Mesendoderm (in vitro differentiated cells): ENCODE data around the gene MT1A.

Experiments used
- DNase-seq: peaks from one replicate; pipeline ENCODE4 v3.0.0; 2013
- H2AK5ac ChIP-seq: 2 replicates; pipeline ENCODE4 v1.6.1; 2013; ENCODE audit warnings: low read length, inconsistent platforms
- H2BK120ac ChIP-seq: 2 replicates; pipeline ENCODE4 v1.6.1; 2013; ENCODE audit warnings: low read depth, mild to moderate bottlenecking, low read length, moderate library complexity, mixed read lengths
- H2BK15ac ChIP-seq: replicated peaks from 2 replicates; pipeline ENCODE4 v1.6.1; 2013; ENCODE audit warnings: low read depth, mild to moderate bottlenecking, moderate library complexity
- H2BK5ac ChIP-seq: 2 replicates; pipeline ENCODE4 v1.6.1; 2013; ENCODE audit warnings: low read length, inconsistent platforms
- H3K18ac ChIP-seq: 2 replicates; pipeline ENCODE4 v1.6.1; 2013; ENCODE audit warnings: mild to moderate bottlenecking, low read length, mixed read lengths
- H3K23ac ChIP-seq: one replicate; pipeline ENCODE4 v1.6.1; 2013; ENCODE audit warnings: low read length
- H3K27ac ChIP-seq: 2 replicates; pipeline ENCODE4 v1.5.1; 2013; ENCODE audit warnings: low read depth, mild to moderate bottlenecking, inconsistent platforms, low read length, moderate library complexity
- H3K27me3 ChIP-seq: 2 replicates; pipeline ENCODE4 v1.6.1; 2013; ENCODE audit warnings: low read length, control low read depth, mild to moderate bottlenecking, inconsistent platforms; ENCODE audit not compliant: insufficient read depth, poor library complexity
- H3K36me3 ChIP-seq: 2 replicates; pipeline ENCODE4 v1.6.1; 2013; ENCODE audit warnings: low read length, inconsistent platforms; ENCODE audit not compliant: control insufficient read depth, insufficient read depth
- H3K4ac ChIP-seq: one replicate; pipeline ENCODE4 v1.6.1; 2013; ENCODE audit warnings: low read depth, mild to moderate bottlenecking, low read length, moderate library complexity
- H3K4me1 ChIP-seq: 2 replicates; pipeline ENCODE4 v1.6.1; 2013; ENCODE audit warnings: low read depth, low read length, inconsistent platforms; ENCODE audit not compliant: control insufficient read depth
- H3K4me2 ChIP-seq: 2 replicates; pipeline ENCODE4 v1.6.1; 2013; ENCODE audit warnings: low read length
- H3K4me3 ChIP-seq: 2 replicates; pipeline ENCODE4 v1.5.1; 2013; ENCODE audit warnings: mild to moderate bottlenecking, low read length
- H3K56ac ChIP-seq: one replicate; pipeline ENCODE4 v1.6.1; 2013; ENCODE audit warnings: low read length
- H3K79me1 ChIP-seq: 2 replicates; pipeline ENCODE4 v1.6.1; 2013; ENCODE audit warnings: low read length, inconsistent platforms
- H3K79me2 ChIP-seq: 2 replicates; pipeline ENCODE4 v1.6.1; 2013; ENCODE audit warnings: mild to moderate bottlenecking, low read length; ENCODE audit not compliant: control insufficient read depth, insufficient read depth
- H3K9ac ChIP-seq: 2 replicates; pipeline ENCODE4 v1.6.1; 2013; ENCODE audit warnings: low read length, inconsistent platforms
- H4K5ac ChIP-seq: one replicate; pipeline ENCODE4 v1.6.1; 2013; ENCODE audit warnings: low read length
- H4K8ac ChIP-seq: one replicate; pipeline ENCODE4 v1.6.1; 2013; ENCODE audit warnings: low read depth, mild to moderate bottlenecking, control low read depth, low read length, moderate library complexity
- WGBS: extraction: QIAGEN DNeasy Blood & Tissue Kit; methylation state at CpG from one replicate; pipeline ENCODE4 v1.1.7; 2013; ENCODE audit warnings: low lambda C conversion rate, missing lambda C conversion rate; ENCODE audit not compliant: insufficient coverage; ENCODE audit errors: extremely low coverage; 5-methylcytosine and 5-hydroxymethylcytosine counted together

The MT1A gene

DNA sequence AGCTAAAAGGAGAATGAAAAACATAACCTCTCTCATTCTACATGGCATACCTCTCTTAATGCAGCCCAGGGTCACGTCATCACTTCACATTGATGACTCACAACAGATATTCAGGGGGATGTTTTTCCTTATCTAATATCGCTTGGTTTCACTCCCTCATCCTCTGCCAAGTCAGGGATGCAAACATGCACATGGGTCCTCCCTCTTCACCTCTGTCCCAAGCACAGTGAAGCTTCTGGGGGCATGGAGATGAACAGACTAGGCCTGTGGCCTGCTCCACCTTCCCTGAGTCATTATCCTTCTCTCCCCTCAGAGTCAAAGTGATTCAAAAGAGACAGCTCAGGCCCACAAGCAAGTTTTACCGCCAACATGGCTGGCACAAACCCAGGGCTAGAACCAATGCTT, 32.4 kb upstream of the MT1A start:
- H2BK120ac ChIP-seq: no peak overlapping the region
- peaks cover 6% of the 10 kb centered on the region for H3K27me3 ChIP-seq
- no peaks in the 10 kb centered on the region for H3K79me2 ChIP-seq
- H3K4ac ChIP-seq: no peak overlapping the region
- no peak overlapping the region for H3K23ac ChIP-seq
- DNase-seq: no peak
- no peaks in the 10 kb centered on the region for H3K79me1 ChIP-seq
- no peak overlapping the region for H2BK15ac ChIP-seq
- no peak overlapping the region for H3K4me2 ChIP-seq
- no peak overlapping the region for H3K4me3 ChIP-seq
- H3K56ac ChIP-seq: no peak overlapping the region
- no CpG with 5 or more reads among the region's 3 CpGs for WGBS
- no peak overlapping the region for H4K5ac ChIP-seq
- H2BK5ac ChIP-seq: no peak overlapping the region
- H2AK5ac ChIP-seq: no peak overlapping the region
- no peak overlapping the region for H3K9ac ChIP-seq
- H3K36me3 ChIP-seq: no peaks in the 10 kb centered on the region
- peaks cover 9% of the 10 kb centered on the region for H3K4me1 ChIP-seq
- H4K8ac ChIP-seq: no peak overlapping the region
- no peak overlapping the region for H3K18ac ChIP-seq
- no peak overlapping the region for H3K27ac ChIP-seq

DNA sequence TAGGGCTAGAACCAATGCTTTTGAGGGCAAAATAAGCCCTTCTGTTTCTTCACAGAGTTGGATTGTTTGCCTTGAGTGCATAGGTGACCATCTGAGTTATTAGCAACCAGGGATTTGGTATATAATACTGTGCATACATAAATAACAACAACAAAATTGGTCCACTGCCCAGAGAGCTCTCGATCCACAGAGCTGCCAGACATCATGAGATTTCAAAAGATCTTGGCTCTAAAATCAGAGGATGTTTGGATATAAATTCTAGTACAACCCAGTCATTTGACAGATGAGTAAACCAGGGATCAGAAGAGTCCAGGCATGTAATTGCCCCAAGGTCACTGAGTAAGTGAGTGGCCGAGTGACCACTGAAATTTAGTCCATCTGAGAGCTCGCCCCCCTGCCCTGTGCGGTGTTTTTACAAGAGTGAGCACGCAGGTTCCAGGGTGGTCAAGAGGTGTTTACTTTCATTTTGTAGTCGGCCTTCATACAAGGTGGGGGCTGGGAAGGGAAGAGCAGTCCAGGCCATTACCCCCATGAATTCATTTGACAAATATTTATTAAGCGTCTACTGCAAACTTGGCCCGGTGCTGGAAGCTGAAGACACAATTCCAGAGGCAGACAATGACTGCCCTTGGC, 31.9 kb upstream of the MT1A start:
- no peak overlapping the region for H3K4me3 ChIP-seq
- H4K5ac ChIP-seq: no peak overlapping the region
- no peak overlapping the region for H3K4me2 ChIP-seq
- no CpG with 5 or more reads among the region's 8 CpGs for WGBS
- no peak overlapping the region for H3K56ac ChIP-seq
- no peaks in the 10 kb centered on the region for H3K79me2 ChIP-seq
- H3K79me1 ChIP-seq: no peaks in the 10 kb centered on the region
- peaks cover 9% of the 10 kb centered on the region for H3K4me1 ChIP-seq
- H3K36me3 ChIP-seq: no peaks in the 10 kb centered on the region
- no peak for DNase-seq
- no peak overlapping the region for H2BK120ac ChIP-seq
- no peak overlapping the region for H3K23ac ChIP-seq
- H3K4ac ChIP-seq: no peak overlapping the region
- no peak overlapping the region for H4K8ac ChIP-seq
- no peak overlapping the region for H2BK15ac ChIP-seq
- H3K9ac ChIP-seq: no peak overlapping the region
- H3K27ac ChIP-seq: no peak overlapping the region
- no peak overlapping the region for H3K18ac ChIP-seq
- peaks cover 6% of the 10 kb centered on the region for H3K27me3 ChIP-seq
- no peak overlapping the region for H2BK5ac ChIP-seq
- no peak overlapping the region for H2AK5ac ChIP-seq

DNA sequence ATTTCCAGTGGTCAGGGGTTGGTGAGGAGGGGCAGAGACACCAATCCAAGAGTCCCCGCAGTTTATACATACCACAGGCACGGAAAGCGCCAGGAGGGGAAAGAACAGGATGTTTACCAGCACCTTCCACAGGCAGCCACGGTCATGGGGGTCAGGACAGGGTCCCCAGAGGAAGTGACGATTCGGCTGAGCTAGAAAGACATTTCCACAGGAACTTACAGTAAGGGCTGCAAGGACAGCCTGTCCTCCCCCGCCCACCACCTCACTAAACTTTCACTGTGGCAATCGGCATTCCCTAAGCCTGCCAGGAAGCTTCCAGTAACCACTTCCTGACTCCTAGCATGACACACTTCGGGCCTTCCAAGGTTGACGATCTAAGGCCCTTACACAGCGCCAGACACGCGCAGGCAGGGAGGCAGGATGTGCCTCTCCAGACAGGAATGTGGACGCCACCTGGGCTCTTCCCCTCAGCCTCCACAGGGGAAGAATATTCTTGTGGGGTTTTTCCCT, 31.3 kb upstream of the MT1A start:
- no peak overlapping the region for H2BK5ac ChIP-seq
- no peaks in the 10 kb centered on the region for H3K79me2 ChIP-seq
- no peak overlapping the region for H3K9ac ChIP-seq
- H2BK120ac ChIP-seq: no peak overlapping the region
- no peak overlapping the region for H4K5ac ChIP-seq
- no peak overlapping the region for H3K4me3 ChIP-seq
- H3K4ac ChIP-seq: no peak overlapping the region
- peaks cover 9% of the 10 kb centered on the region for H3K4me1 ChIP-seq
- peak overlapping the region; percentile 1 for H3K18ac ChIP-seq
- H3K23ac ChIP-seq: no peak overlapping the region
- no peak overlapping the region for H3K4me2 ChIP-seq
- no peaks in the 10 kb centered on the region for H3K79me1 ChIP-seq
- no peak overlapping the region for H2AK5ac ChIP-seq
- no CpG with 5 or more reads among the region's 14 CpGs for WGBS
- H4K8ac ChIP-seq: no peak overlapping the region
- peaks cover 6% of the 10 kb centered on the region for H3K27me3 ChIP-seq
- peak overlapping the region; percentile 70 for H3K56ac ChIP-seq
- H2BK15ac ChIP-seq: no peak overlapping the region
- peak; percentile 84 for DNase-seq
- H3K27ac ChIP-seq: no peak overlapping the region
- H3K36me3 ChIP-seq: no peaks in the 10 kb centered on the region

DNA sequence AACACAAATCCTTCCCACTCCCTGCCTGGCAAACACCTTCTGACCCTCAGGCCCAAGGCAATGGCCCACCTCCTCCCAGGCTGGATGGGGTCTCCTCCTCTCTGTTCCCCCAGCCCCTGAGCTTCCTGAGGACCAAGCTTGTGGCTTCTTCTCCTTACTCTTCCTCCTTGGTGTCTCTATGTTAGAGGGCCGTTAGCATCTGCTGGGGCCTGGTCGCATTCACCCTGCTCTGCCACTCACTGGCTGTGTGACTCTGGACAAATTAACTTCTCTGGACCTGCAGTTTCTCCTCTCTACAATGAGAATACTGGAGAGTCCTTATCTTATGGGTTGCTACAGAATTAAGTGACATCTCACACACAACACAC, 30.8 kb upstream of the MT1A start:
- Histone ChIP-seq H3K4me3 (no peak overlapping the region), H2BK5ac (no peak overlapping the region), H2BK15ac (no peak overlapping the region), H3K79me1 (no peaks in the 10 kb centered on the region), H3K27me3 (peaks cover 6% of the 10 kb centered on the region), H3K9ac (peak overlapping the region; percentile 63), H3K36me3 (no peaks in the 10 kb centered on the region), H4K8ac (no peak overlapping the region), H3K56ac (peak overlapping the region; percentile 82), H3K4me2 (no peak overlapping the region), H3K4me1 (peaks cover 9% of the 10 kb centered on the region), H3K23ac (no peak overlapping the region), H4K5ac (no peak overlapping the region), H3K4ac (no peak overlapping the region), H3K18ac (peak overlapping the region; percentile 62), H2AK5ac (no peak overlapping the region), H3K79me2 (no peaks in the 10 kb centered on the region), H3K27ac (peak overlapping the region; percentile 45), H2BK120ac (no peak overlapping the region)
- whole genome bisulfite sequencing: no CpG with 5 or more reads among the region's 2 CpGs
- DNase-seq: no peak

DNA sequence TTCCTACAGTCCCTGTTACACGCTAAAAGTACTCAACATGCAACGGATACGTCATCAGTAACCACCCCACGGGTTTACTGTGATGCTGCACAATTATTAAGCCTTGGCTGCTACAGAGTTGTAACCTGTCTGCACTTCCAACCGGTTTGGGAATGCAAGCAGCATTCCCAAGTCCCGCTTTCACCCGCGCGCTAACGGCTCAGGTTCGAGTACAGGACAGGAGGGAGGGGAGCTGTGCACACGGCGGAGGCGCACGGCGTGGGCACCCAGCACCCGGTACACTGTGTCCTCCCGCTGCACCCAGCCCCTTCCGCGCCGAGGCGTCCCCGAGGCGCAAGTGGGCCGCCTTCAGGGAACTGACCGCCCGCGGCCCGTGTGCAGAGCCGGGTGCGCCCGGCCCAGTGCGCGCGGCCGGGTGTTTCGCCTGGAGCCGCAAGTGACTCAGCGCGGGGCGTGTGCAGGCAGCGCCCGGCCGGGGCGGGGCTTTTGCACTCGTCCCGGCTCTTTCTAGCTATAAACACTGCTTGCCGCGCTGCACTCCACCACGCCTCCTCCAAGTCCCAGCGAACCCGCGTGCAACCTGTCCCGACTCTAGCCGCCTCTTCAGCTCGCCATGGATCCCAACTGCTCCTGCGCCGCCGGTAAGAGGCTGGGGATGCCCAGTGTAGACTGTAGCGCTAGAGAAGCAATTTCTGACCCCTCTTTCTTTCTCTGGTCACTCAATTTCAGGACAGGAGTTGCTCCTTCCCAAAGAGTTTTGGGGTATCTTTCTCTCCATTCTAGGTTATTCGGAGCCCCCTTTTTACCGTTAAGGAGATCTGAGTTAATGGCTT, 30.2 kb upstream of the MT1A start, which contains the start of gene MT2A:
MT2A (plus strand) TSS at position 542 of the 833 bp plus-strand sequence; CDS start at position 614, 72 bp downstream.
- no peak within 1 kb of the TSS for H2BK5ac ChIP-seq
- peak within 1 kb of the TSS; percentile 63 for H3K9ac ChIP-seq
- H2BK120ac ChIP-seq: peak within 1 kb of the TSS; percentile 66
- H3K4me3 ChIP-seq: peak within 1 kb of the TSS; percentile 24
- no peaks in the 10 kb centered on the region for H3K36me3 ChIP-seq
- H4K5ac ChIP-seq: no peak within 1 kb of the TSS
- peak within 1 kb of the TSS; percentile 52 for H3K4me2 ChIP-seq
- H3K4me1 ChIP-seq: peaks cover 9% of the 10 kb centered on the region
- no peak within 1 kb of the TSS for H2BK15ac ChIP-seq
- no peak within 1 kb of the TSS for H2AK5ac ChIP-seq
- peak within 1 kb of the TSS; percentile 82 for H3K56ac ChIP-seq
- no peaks in the 10 kb centered on the region for H3K79me1 ChIP-seq
- DNase-seq: peak; percentile 96
- H3K23ac ChIP-seq: peak within 1 kb of the TSS; percentile 83
- H3K79me2 ChIP-seq: no peaks in the 10 kb centered on the region
- no peak within 1 kb of the TSS for H4K8ac ChIP-seq
- peak within 1 kb of the TSS; percentile 45 for H3K27ac ChIP-seq
- no CpG with 5 or more reads among the region's 62 CpGs for WGBS
- H3K18ac ChIP-seq: peak within 1 kb of the TSS; percentile 62
- H3K4ac ChIP-seq: no peak within 1 kb of the TSS
- peaks cover 6% of the 10 kb centered on the region for H3K27me3 ChIP-seq
